Upper lobe of right lung (tissue), 1 donor: Measurements from ENCODE around the gene PHKA1. TPM values are rescaled to one million over a fixed set of nuclear protein-coding genes. Genes with fewer than 3 reads are reported as not detected.
"Not testable (repeated sequence)": the region's sequence is repeated elsewhere in the genome, so short reads cannot be mapped to it uniquely, and the experiment has no call there.

Source experiments
- ATAC-seq: fragments of 200-7000 bp; cut with Tn5 transposase; one replicate; pipeline ENCODE4 v1.9.1; 2020; ENCODE audit warnings: mild to moderate bottlenecking, moderate library complexity
- DNase-seq: peaks from one replicate; pipeline ENCODE4 v3.0.0-alpha.2; 2020
- H3K27ac ChIP-seq: fragments of 200-600 bp; one replicate; pipeline ENCODE4 v1.8.0; 2022
- H3K27me3 ChIP-seq: fragments of 200-600 bp; one replicate; pipeline ENCODE4 v1.8.0; 2022; ENCODE audit warnings: mild to moderate bottlenecking
- H3K36me3 ChIP-seq: fragments of 200-600 bp; one replicate; pipeline ENCODE4 v1.8.0; 2022
- H3K4me1 ChIP-seq: fragments of 200-600 bp; one replicate; pipeline ENCODE4 v1.8.0; 2022
- H3K4me3 ChIP-seq: fragments of 200-600 bp; one replicate; pipeline ENCODE4 v1.8.0; 2022; ENCODE audit warnings: mild to moderate bottlenecking
- H3K9me3 ChIP-seq: fragments of 200-600 bp; one replicate; pipeline ENCODE4 v1.8.0; 2022
- CTCF ChIP-seq: fragments of 200-600 bp; IDR thresholded peaks from one replicate; pipeline ENCODE4 v1.8.0; 2022; ENCODE audit warnings: antibody characterized with exemption
- intact Hi-C: fragments of 100-400 bp; cut with DNase I; formaldehyde crosslinking; loops from one replicate; pipeline ENCODE4 v1.11.0; 2022
- total RNA-seq: library from RNA; stranded (reverse); fragmentation: NEBNext Ultra II Directional; extraction: Animal tissue kit (Norgen Biotek cat#: 25700); gene quantifications from one replicate; pipeline ENCODE4 v1.2.1, GENCODE V29; 2021
- donor health status: DM: no; HTN: yes; CAD: no; lungs with severe emphysema.

The PHKA1 gene
- total RNA-seq, 1 donor from 2014 or later = 4.2 TPM

GRCh38 chrX:72604705-72605104, 109.4 kb downstream of the PHKA1 start:
- no peaks in the 10 kb centered on the region for H3K9me3 ChIP-seq
- no peaks in the 10 kb centered on the region for H3K4me1 ChIP-seq
- H3K27ac ChIP-seq = no peak overlapping the region
- no peaks in the 10 kb centered on the region for H3K36me3 ChIP-seq
- no peak for TF ChIP-seq CTCF
- no peak overlapping the region for H3K4me3 ChIP-seq
- ATAC-seq (no peak), DNase-seq (no peak)
- intact Hi-C loops = no loop called here
- H3K27me3 ChIP-seq = no peaks in the 10 kb centered on the region

GRCh38 chrX:72604112-72604511, 110.0 kb downstream of the PHKA1 start:
- no peaks in the 10 kb centered on the region for H3K27me3 ChIP-seq
- no peaks in the 10 kb centered on the region for H3K4me1 ChIP-seq
- TF ChIP-seq CTCF = no peak
- H3K27ac ChIP-seq = no peak overlapping the region
- no peak for DNase-seq
- H3K4me3 ChIP-seq = no peak overlapping the region
- H3K9me3 ChIP-seq = no peaks in the 10 kb centered on the region
- no peak for ATAC-seq
- intact Hi-C loops = no loop called here
- H3K36me3 ChIP-seq = no peaks in the 10 kb centered on the region

GRCh38 chrX:72591038-72591437, 123.1 kb downstream of the PHKA1 start:
- H3K4me3 ChIP-seq, H3K27me3 ChIP-seq, H3K4me1 ChIP-seq, H3K9me3 ChIP-seq, intact Hi-C loops, H3K27ac ChIP-seq, ATAC-seq, DNase-seq, H3K36me3 ChIP-seq: not testable (repeated sequence)

GRCh38 chrX:72584163-72584562, 129.9 kb downstream of the PHKA1 start:
- intact Hi-C loops = no loop called here
- Histone ChIP-seq H3K4me1 (no peaks in the 10 kb centered on the region), H3K27ac (no peak overlapping the region), H3K4me3 (no peak overlapping the region), H3K36me3 (no peaks in the 10 kb centered on the region), H3K27me3 (no peaks in the 10 kb centered on the region), H3K9me3 (no peaks in the 10 kb centered on the region)
- TF ChIP-seq CTCF = no peak
- DNase-seq (no peak), ATAC-seq (no peak)

GRCh38 chrX:72576141-72576894, 137.8 kb downstream of the PHKA1 start:
- no peak overlapping the region for H3K4me3 ChIP-seq
- no peaks in the 10 kb centered on the region for H3K9me3 ChIP-seq
- no peaks in the 10 kb centered on the region for H3K4me1 ChIP-seq
- ATAC-seq (no peak), DNase-seq (no peak)
- intact Hi-C loops = no loop called here
- no peaks in the 10 kb centered on the region for H3K36me3 ChIP-seq
- TF ChIP-seq CTCF = no peak
- H3K27ac ChIP-seq = no peak overlapping the region
- no peaks in the 10 kb centered on the region for H3K27me3 ChIP-seq

- no peak for ATAC-seq
Measured at GRCh38 chrX:72573158-72573511, 141.0 kb downstream of the PHKA1 start.

More at GRCh38 chrX:72573158-72573511, 141.0 kb downstream of the PHKA1 start:
- TF ChIP-seq CTCF = no peak
- H3K4me3 ChIP-seq = peak overlapping the region; percentile 64
- H3K27ac ChIP-seq = peak overlapping the region; percentile 78
- no peaks in the 10 kb centered on the region for H3K4me1 ChIP-seq
- no peak for DNase-seq
- no peaks in the 10 kb centered on the region for H3K9me3 ChIP-seq
- H3K36me3 ChIP-seq = peaks cover 4% of the 10 kb centered on the region
- no peaks in the 10 kb centered on the region for H3K27me3 ChIP-seq
- intact Hi-C loops = no loop called here
